SK-N-SH (cell line): ENCODE results near the gene UST. TPM values are rescaled to one million over a fixed set of nuclear protein-coding genes. Genes with fewer than 3 reads are reported as not detected.

Experiments
- CTCF ChIA-PET: fragments of 300-600, 350-600 bp; formaldehyde crosslinking; extraction: SDS; loops from one replicate; lab custom pipeline; 2021; lab: Yijun Ruan, JAX
- POLR2A ChIA-PET: fragments of 350-600 bp; sonication (Branson Sonifier 250); formaldehyde crosslinking; extraction: SDS; loops from one replicate; lab custom pipeline; 2020; ENCODE audit warnings: antibody characterized with exemption, inconsistent platforms; lab: Yijun Ruan, JAX
- DNase-seq: peaks from one replicate; pipeline ENCODE4 v3.0.0; 2012
- H2AFZ ChIP-seq: fragments of 200-600 bp; sonication (generic); 2 replicates; pipeline ENCODE4 v1.8.1; 2016; ENCODE audit warnings: antibody characterized with exemption, mild to moderate bottlenecking, low read depth
- H3F3A ChIP-seq: fragments of 200-600 bp; sonication (generic); replicated peaks from 2 replicates; pipeline ENCODE3; 2016; ENCODE audit warnings: antibody characterized with exemption, mild to moderate bottlenecking; ENCODE audit not compliant: insufficient read depth
- H3K27ac ChIP-seq, 2 experiments: fragments of 200-500 bp in 1 of 2; fragments of 200-600 bp in 1 of 2; sonication (Bioruptor generic) in 1 of 2; sonication (generic), shearing (Covaris generic) in 1 of 2; 2 replicates each; pipeline versions ENCODE4 v1.5.1 to v1.6.1; 2014 to 2016; ENCODE audit warnings: low read depth in 2 of 2, inconsistent platforms in 1 of 2, low read length in 1 of 2, mild to moderate bottlenecking in 1 of 2, mixed read lengths in 1 of 2
- H3K27me3 ChIP-seq: fragments of 200-600 bp; sonication (generic), shearing (Covaris generic); 2 replicates; pipeline ENCODE4 v1.6.1; 2016; ENCODE audit warnings: mixed run types; ENCODE audit not compliant: insufficient read depth
- H3K36me3 ChIP-seq, 2 experiments: fragments of 200-500 bp in 1 of 2; fragments of 200-600 bp in 1 of 2; sonication (Bioruptor generic) in 1 of 2; sonication (generic) in 1 of 2; replicated peaks in 1 of 2; 2 replicates each; pipeline versions ENCODE3 to v1.5.1; 2014 to 2016; ENCODE audit warnings: low read length in 1 of 2, mild to moderate bottlenecking in 1 of 2; ENCODE audit not compliant: insufficient read depth in 2 of 2, control insufficient read depth in 1 of 2
- H3K4me1 ChIP-seq, 2 experiments: fragments of 200-500 bp in 1 of 2; fragments of 200-600 bp in 1 of 2; sonication (Bioruptor generic) in 1 of 2; sonication (generic), shearing (Covaris generic) in 1 of 2; 2 replicates each; pipeline versions ENCODE4 v1.5.1 to v1.6.1; 2014 to 2016; ENCODE audit warnings: low read depth in 1 of 2, low read length in 1 of 2, mixed run types in 1 of 2; ENCODE audit not compliant: insufficient read depth in 2 of 2, control insufficient read depth in 1 of 2
- H3K4me2 ChIP-seq: fragments of 200-600 bp; sonication (generic), shearing (Covaris generic); 2 replicates; pipeline ENCODE4 v1.6.1; 2017; ENCODE audit warnings: mixed run types
- H3K4me3 ChIP-seq, 2 experiments: fragments of 200-500 bp in 1 of 2; fragments of 200-600 bp in 1 of 2; sonication (Bioruptor generic) in 1 of 2; sonication (generic), shearing (Covaris generic) in 1 of 2; 2 replicates each; pipeline versions ENCODE4 v1.5.1 to v1.8.1; 2014 to 2016; ENCODE audit warnings: low read depth in 2 of 2, inconsistent platforms in 1 of 2, low read length in 1 of 2, mild to moderate bottlenecking in 1 of 2, mixed read lengths in 1 of 2, moderate library complexity in 1 of 2
- H3K79me2 ChIP-seq: fragments of 200-600 bp; sonication (generic); 2 replicates; pipeline ENCODE4 v1.8.1; 2017; ENCODE audit warnings: mild to moderate bottlenecking; ENCODE audit not compliant: insufficient read depth
- H3K9ac ChIP-seq: fragments of 200-600 bp; sonication (generic); 2 replicates; pipeline ENCODE4 v1.6.1; 2017; ENCODE audit warnings: mixed run types
- H3K9me2 ChIP-seq: fragments of 200-600 bp; sonication (generic); 2 replicates; pipeline ENCODE4 v1.6.1; 2017; ENCODE audit warnings: mixed run types
- H3K9me3 ChIP-seq: fragments of 200-600 bp; sonication (generic); 2 replicates; pipeline ENCODE4 v1.6.1; 2017; ENCODE audit warnings: mixed run types, mild to moderate bottlenecking, moderate library complexity
- H4K20me1 ChIP-seq: fragments of 200-600 bp; sonication (generic); 2 replicates; pipeline ENCODE4 v1.6.1; 2017; ENCODE audit warnings: mild to moderate bottlenecking, mixed run types; ENCODE audit not compliant: insufficient read depth
- ELF1 ChIP-seq: IDR thresholded peaks from 2 replicates; pipeline ENCODE4 v1.4.0; 2012
- EZH2phosphoT487 ChIP-seq: fragments of 200-600 bp; sonication (generic); IDR thresholded peaks from 2 replicates; pipeline ENCODE4 v1.6.1; 2017; ENCODE audit warnings: low read depth, mixed run types, mild to moderate bottlenecking, antibody characterized with exemption, moderate library complexity, borderline replicate concordance
- FOXJ3 ChIP-seq: sonication (generic); formaldehyde crosslinking; IDR thresholded peaks from 2 replicates; pipeline ENCODE4 v1.5.1; 2020; ENCODE audit warnings: mild to moderate bottlenecking, missing genetic modification reagents
- FOXM1 ChIP-seq: IDR thresholded peaks from 2 replicates; pipeline ENCODE4 v1.4.0; 2012; ENCODE audit warnings: low read depth, mild to moderate bottlenecking
- IRF3 ChIP-seq: fragments of 150-350 bp; IDR thresholded peaks from 2 replicates; pipeline ENCODE4 v1.6.1; 2016; ENCODE audit warnings: mild to moderate bottlenecking, low read depth, low read length
- MAX ChIP-seq: IDR thresholded peaks from 2 replicates; pipeline ENCODE4 v1.4.0; 2012; ENCODE audit warnings: low read depth
- MXI1 ChIP-seq: IDR thresholded peaks from 2 replicates; pipeline ENCODE4 v1.6.1; 2012; ENCODE audit warnings: mild to moderate bottlenecking, low read depth, low read length, improper control_type of control experiment
- NFIC ChIP-seq: IDR thresholded peaks from 2 replicates; pipeline ENCODE4 v1.4.0; 2012; ENCODE audit warnings: borderline replicate concordance
- NRF1 ChIP-seq: IDR thresholded peaks from 2 replicates; pipeline ENCODE4 v1.6.1; 2012; ENCODE audit warnings: low read depth, mild to moderate bottlenecking, low read length
- PBX3 ChIP-seq: IDR thresholded peaks from 2 replicates; pipeline ENCODE4; 2012
- POLR2AphosphoS5 ChIP-seq: IDR thresholded peaks from 2 replicates; pipeline ENCODE4 v1.6.1; 2012; ENCODE audit warnings: low read depth, low read length
- RAD21 ChIP-seq: IDR thresholded peaks from 2 replicates; pipeline ENCODE4 v1.6.1; 2012; ENCODE audit warnings: mild to moderate bottlenecking, low read length
- REST ChIP-seq: IDR thresholded peaks from 2 replicates; pipeline ENCODE4 v1.6.1; 2012; ENCODE audit warnings: mild to moderate bottlenecking, low read depth, low read length, moderate library complexity
- SIN3A ChIP-seq: IDR thresholded peaks from 2 replicates; pipeline ENCODE4 v1.6.1; 2012; ENCODE audit warnings: low read depth, mild to moderate bottlenecking, low read length, moderate library complexity, borderline replicate concordance
- TAF1 ChIP-seq: IDR thresholded peaks from 2 replicates; pipeline ENCODE4 v1.6.1; 2012; ENCODE audit warnings: low read depth, mild to moderate bottlenecking, low read length, moderate library complexity, borderline replicate concordance
- TCF12 ChIP-seq: IDR thresholded peaks from 2 replicates; pipeline ENCODE4 v1.4.0; 2012
- TEAD4 ChIP-seq: IDR thresholded peaks from 2 replicates; pipeline ENCODE4 v1.4.0; 2012; ENCODE audit warnings: mild to moderate bottlenecking, borderline replicate concordance; ENCODE audit not compliant: insufficient read depth
- USF1 ChIP-seq: IDR thresholded peaks from 2 replicates; pipeline ENCODE4 v1.4.0; 2012; ENCODE audit warnings: low read depth, borderline replicate concordance
- USF2 ChIP-seq: fragments of 150-350 bp; IDR thresholded peaks from 2 replicates; pipeline ENCODE4 v1.6.1; 2017; ENCODE audit warnings: antibody characterized with exemption, low read length, low read depth, borderline replicate concordance
- WGBS: methylation state at CpG from one replicate; pipeline ENCODE4 v1.1.6; 2017; ENCODE audit warnings: low lambda C conversion rate; 5-methylcytosine and 5-hydroxymethylcytosine counted together
- polyA plus RNA-seq, 3 experiments: library from polyadenylated mRNA; depleted of rRNA; stranded (reverse); fragments of >200 nt; gene quantifications; 2 replicates each; pipeline ENCODE4 v1.2.3, GENCODE V29; 2012

The UST gene
- polyA plus RNA-seq, 1 of the 3 experiments (the other 2 are of a cell fraction): 1.7 TPM

GRCh38 chr6:148708707-148709106 is 38.1 kb upstream of the UST start:
- Histone ChIP-seq H4K20me1 (no peaks in the 10 kb centered on the region), H3K4me1 (no peaks in the 10 kb centered on the region), H3K27ac (no peak overlapping the region), H3K27me3 (no peaks in the 10 kb centered on the region), H2AFZ (no peak overlapping the region), H3K4me3 (no peak overlapping the region), H3K36me3 (no peaks in the 10 kb centered on the region), H3K9ac (no peak overlapping the region), H3K9me3 (peaks cover 6% of the 10 kb centered on the region; the same call in 1 of the 2 replicates), H3K9me2 (no peaks in the 10 kb centered on the region), H3F3A (no peaks in the 10 kb centered on the region), H3K4me2 (no peak overlapping the region), H3K79me2 (no peaks in the 10 kb centered on the region)
- TF ChIP-seq FOXJ3 (CRISPR knock-in tag): no peak
- no peak for TF ChIP-seq ELF1
- no peak for TF ChIP-seq MAX
- no peak for TF ChIP-seq TAF1
- TF ChIP-seq TCF12: no peak
- no peak for TF ChIP-seq MXI1
- no peak for TF ChIP-seq NRF1
- no peak for TF ChIP-seq TEAD4
- no peak for TF ChIP-seq FOXM1
- no peak for TF ChIP-seq USF1
- TF ChIP-seq IRF3: no peak
- ChIA-PET POLR2A (no interaction called here), CTCF (no interaction called here)
- 6% methylated on average over 1 of the region's 1 CpG for WGBS
- no peak for DNase-seq

GRCh38 chr6:148709577-148709976 is 37.3 kb upstream of the UST start:
- Histone ChIP-seq H3K36me3 (no peaks in the 10 kb centered on the region), H3K79me2 (no peaks in the 10 kb centered on the region), H3K27me3 (no peaks in the 10 kb centered on the region), H3K4me3 (no peak overlapping the region), H3K9ac (no peak overlapping the region), H4K20me1 (no peaks in the 10 kb centered on the region), H3K27ac (no peak overlapping the region), H2AFZ (no peak overlapping the region), H3K9me3 (peaks cover 6% of the 10 kb centered on the region; the same call in 1 of the 2 replicates), H3F3A (no peaks in the 10 kb centered on the region), H3K4me1 (no peaks in the 10 kb centered on the region), H3K9me2 (no peaks in the 10 kb centered on the region), H3K4me2 (no peak overlapping the region)
- no peak for DNase-seq
- POLR2A ChIA-PET: no interaction called here
- CTCF ChIA-PET: no interaction called here
- 5% methylated on average over 1 of the region's 1 CpG for WGBS
- TF ChIP-seq PBX3 (no peak), NFIC (no peak), USF2 (no peak), SIN3A (no peak), MAX (no peak), POLR2AphosphoS5 (no peak), RAD21 (no peak), REST (no peak), MXI1 (no peak), ELF1 (no peak), EZH2phosphoT487 (no peak), IRF3 (no peak)
